A549 (cell line): ENCODE data around the gene METTL5. TPM values are rescaled to one million over a fixed set of nuclear protein-coding genes. Genes with fewer than 3 reads are reported as not detected.
"Not testable (repeated sequence)": the region's sequence is repeated elsewhere in the genome, so short reads cannot be mapped to it uniquely, and the experiment has no call there.

ENCODE experiments used
- ATAC-seq, 2 experiments: fragments of 200-7000 bp in 1 of 2; fragments of >200 bp in 1 of 2; cut with Nextera tagmentation in 1 of 2; cut with Tn5 transposase in 1 of 2; 3 replicates each; pipeline versions ENCODE4 v1.8.0 to v1.9.1; 2018 to 2020; ENCODE audit warnings: mild to moderate bottlenecking in 1 of 2, moderate library complexity in 1 of 2
- CTCF ChIA-PET: fragments of 300-600 bp; sonication (Branson Sonifier 250); formaldehyde crosslinking; extraction: SDS; loops from one replicate; lab custom pipeline; 2021; ENCODE audit warnings: antibody characterized with exemption, inconsistent platforms; lab: Yijun Ruan, JAX
- POLR2A ChIA-PET: fragments of 350-600 bp; formaldehyde crosslinking; extraction: SDS; loops from one replicate; lab custom pipeline; 2021; ENCODE audit warnings: antibody characterized with exemption, inconsistent platforms; lab: Yijun Ruan, JAX
- DNase-seq, 2 experiments: peaks; one replicate each; pipeline versions ENCODE4 v3.0.0 to v3.0.0-alpha.2; 2011 to 2016; ENCODE audit warnings: low read depth in 1 of 2, low spot score in 1 of 2
- FAIRE-seq: peaks from 2 replicates; lab custom pipeline; 2011; peaks lifted over from hg19 to GRCh38; lab: Jason Lieb, UNC
- H3K27ac ChIP-seq, 2 experiments: fragments of >200 bp; sonication (Bioruptor Twin); formaldehyde crosslinking; 3 replicates each; pipeline ENCODE4 v1.5.1; 2016 to 2017
- H3K4me1 ChIP-seq: fragments of >200 bp; sonication (Bioruptor Twin); formaldehyde crosslinking; 3 replicates; pipeline ENCODE4 v1.6.1; 2016
- H3K4me2 ChIP-seq: fragments of >200 bp; sonication (Bioruptor Twin); formaldehyde crosslinking; 3 replicates; pipeline ENCODE4 v1.6.1; 2016
- H3K4me3 ChIP-seq: fragments of >200 bp; sonication (Bioruptor Twin); formaldehyde crosslinking; 3 replicates; pipeline ENCODE4 v1.5.1; 2016
- H3K9me3 ChIP-seq: fragments of >200 bp; sonication (Bioruptor Twin); formaldehyde crosslinking; 3 replicates; pipeline ENCODE4 v1.6.1; 2016
- ATOH8 ChIP-seq: fragments of 250-450 bp; sonication (Bioruptor Pico); IDR thresholded peaks from 2 replicates; pipeline ENCODE4 v1.5.0; 2020; ENCODE audit warnings: low read depth, mild to moderate bottlenecking, moderate library complexity
- BCL3 ChIP-seq: fragments of >200 bp; sonication (Bioruptor Twin); formaldehyde crosslinking; IDR thresholded peaks from 3 replicates; pipeline ENCODE4 v1.6.1; 2016
- CBX2 ChIP-seq: fragments of 200-600 bp; sonication (generic); IDR thresholded peaks from 2 replicates; pipeline ENCODE4 v1.6.1; 2016; ENCODE audit warnings: low read depth, mild to moderate bottlenecking, borderline replicate concordance
- CBX8 ChIP-seq: fragments of 200-600 bp; sonication (generic); IDR thresholded peaks from 2 replicates; pipeline ENCODE4 v1.6.1; 2016
- CEBPB ChIP-seq, 2 experiments: fragments of >200 bp in 1 of 2; sonication (Bioruptor Twin) in 1 of 2; formaldehyde crosslinking in 1 of 2; IDR thresholded peaks; 2 replicates each; pipeline ENCODE4 v1.6.1; 2012 to 2016
- EP300 ChIP-seq, 2 experiments: fragments of >200 bp; sonication (Bioruptor Twin); formaldehyde crosslinking; IDR thresholded peaks; 2 replicates in 1 of 2; 3 replicates in 1 of 2; pipeline ENCODE4 v1.6.1; 2016 to 2017
- FOSL2 ChIP-seq, 2 experiments: fragments of 450-650 bp in 1 of 2; fragments of >200 bp in 1 of 2; sonication (Bioruptor Twin) in 1 of 2; formaldehyde crosslinking; IDR thresholded peaks; 2 replicates each; pipeline versions ENCODE4 v1.5.0 to v1.6.1; 2016 to 2020; ENCODE audit warnings: mild to moderate bottlenecking in 1 of 2, moderate library complexity in 1 of 2
- HDAC2 ChIP-seq: fragments of 200-600 bp; sonication (generic); IDR thresholded peaks from 2 replicates; pipeline ENCODE4 v1.6.1; 2016
- HOXA7 ChIP-seq: fragments of 250-450 bp; sonication (Bioruptor Pico); IDR thresholded peaks from 2 replicates; pipeline ENCODE4 v1.5.0; 2020; ENCODE audit warnings: mild to moderate bottlenecking, moderate library complexity
- HOXB5 ChIP-seq: fragments of 250-450 bp; sonication (Bioruptor Pico); IDR thresholded peaks from 2 replicates; pipeline ENCODE4 v1.5.0; 2020; ENCODE audit warnings: mild to moderate bottlenecking, moderate library complexity
- JUN ChIP-seq, 2 experiments: fragments of >200 bp; sonication (Bioruptor Twin); formaldehyde crosslinking; IDR thresholded peaks; 2 replicates in 1 of 2; 3 replicates in 1 of 2; pipeline ENCODE4 v1.6.1; 2016 to 2017
- MAFK ChIP-seq: fragments of 450-650 bp; IDR thresholded peaks from 2 replicates; pipeline ENCODE4 v1.6.1; 2014; ENCODE audit not compliant: partially characterized antibody
- MAX ChIP-seq: IDR thresholded peaks from 2 replicates; pipeline ENCODE4 v1.6.1; 2012
- NFE2L2 ChIP-seq: fragments of 150-350 bp; conservative IDR thresholded peaks from 2 replicates; pipeline ENCODE4 v1.6.1; 2014; ENCODE audit warnings: low read length
- NPAS2 ChIP-seq: fragments of 250-450 bp; sonication (Bioruptor Pico); IDR thresholded peaks from 2 replicates; pipeline ENCODE4 v1.8.0; 2022; ENCODE audit warnings: mild to moderate bottlenecking, moderate library complexity, borderline replicate concordance
- NR3C1 ChIP-seq: fragments of >200 bp; sonication (Bioruptor Twin); formaldehyde crosslinking; IDR thresholded peaks from 3 replicates; pipeline ENCODE4 v1.6.1; 2017
- RAD21 ChIP-seq, 2 experiments: fragments of >200 bp in 1 of 2; sonication (Bioruptor Twin) in 1 of 2; formaldehyde crosslinking in 1 of 2; IDR thresholded peaks in 1 of 2; conservative IDR thresholded peaks in 1 of 2; 2 replicates in 1 of 2; 3 replicates in 1 of 2; pipeline ENCODE4 v1.6.1; 2012 to 2018; ENCODE audit warnings: inconsistent platforms in 1 of 2
- RARB ChIP-seq: fragments of 250-450 bp; sonication (Bioruptor Pico); IDR thresholded peaks from 2 replicates; pipeline ENCODE4 v1.8.0; 2021; ENCODE audit warnings: mild to moderate bottlenecking, moderate library complexity
- RCOR1 ChIP-seq: fragments of 150-350 bp; IDR thresholded peaks from 2 replicates; pipeline ENCODE4 v1.6.1; 2014; ENCODE audit warnings: antibody characterized with exemption, low read length, low read depth
- RFX5 ChIP-seq: fragments of 450-650 bp; IDR thresholded peaks from 2 replicates; pipeline ENCODE4 v1.7.1; 2014; ENCODE audit warnings: antibody characterized with exemption, mild to moderate bottlenecking, moderate library complexity
- RNF2 ChIP-seq: fragments of 200-600 bp; sonication (generic); IDR thresholded peaks from 2 replicates; pipeline ENCODE4 v1.6.1; 2016; ENCODE audit warnings: low read depth, mild to moderate bottlenecking, antibody characterized with exemption, moderate library complexity, borderline replicate concordance
- SMC3 ChIP-seq: fragments of >200 bp; sonication (Bioruptor Twin); formaldehyde crosslinking; IDR thresholded peaks from 3 replicates; pipeline ENCODE4 v1.6.1; 2018; ENCODE audit warnings: inconsistent platforms
- SREBF2 ChIP-seq: fragments of 450-650 bp; IDR thresholded peaks from 2 replicates; pipeline ENCODE4 v1.6.1; 2014; ENCODE audit warnings: mild to moderate bottlenecking, moderate library complexity
- ZFP36 ChIP-seq: fragments of 450-650 bp; IDR thresholded peaks from 2 replicates; pipeline ENCODE4 v1.6.1; 2014; ENCODE audit warnings: borderline replicate concordance; ENCODE audit not compliant: partially characterized antibody
- WGBS: methylation state at CpG from one replicate; pipeline ENCODE4 v1.1.6; 2017; ENCODE audit errors: missing lambda C conversion rate; 5-methylcytosine and 5-hydroxymethylcytosine counted together
- polyA plus RNA-seq, 4 experiments: library from polyadenylated mRNA; depleted of rRNA in 3 of 4; stranded (reverse); fragments of >200 nt; fragmentation: RNase III in 1 of 4; extraction: RNeasy Plus Mini Kit Qiagen cat#74134 plus additional on column Dnase treatment in 1 of 4; gene quantifications; 2 replicates in 3 of 4; 3 replicates in 1 of 4; pipeline ENCODE4 v1.2.3, GENCODE V29; 2011 to 2017

METTL5 gene
- polyA plus RNA-seq, 2 of the 4 experiments (the other 2 are of a cell fraction): 86.9 to 97.6 TPM

GRCh38 chr2:169824373-169825333, at the start of gene METTL5 (continued):
- TF ChIP-seq FOSL2 (IDR thresholded peaks at IDR 0.05): no peak
- TF ChIP-seq FOSL2 (CRISPR knock-in tag; IDR thresholded peaks at IDR 0.05): no peak
- TF ChIP-seq, all 56 proteins: peak for 14

- ChIA-PET CTCF (no interaction called here), POLR2A (no interaction called here)
- Histone ChIP-seq H3K4me3 (no peak overlapping the region), H3K4me2 (no peak overlapping the region), H3K4me1 (no peaks in the 10 kb centered on the region), H3K27ac (no peak overlapping the region), H3K9me3 (no peaks in the 10 kb centered on the region)
- TF ChIP-seq RFX5: no peak
- TF ChIP-seq RARB (CRISPR knock-in tag): no peak
- FAIRE-seq (no peak), ATAC-seq (no peak), DNase-seq (no peak)
- 88% methylated on average over 1 of the region's 1 CpG for WGBS
These were observed 47.3 kb upstream of the METTL5 start for GRCh38 chr2:169871994-169872393.

- H3K4me1 ChIP-seq, FAIRE-seq, POLR2A ChIA-PET, H3K4me3 ChIP-seq, H3K27ac ChIP-seq, CTCF ChIA-PET, H3K9me3 ChIP-seq, DNase-seq, ATAC-seq, H3K4me2 ChIP-seq: not testable (repeated sequence)
- WGBS: 86% methylated on average over 9 of the region's 9 CpGs
These were observed 46.7 kb upstream of the METTL5 start for GRCh38 chr2:169871369-169871768.

GRCh38 chr2:169868951-169869350, 44.2 kb upstream of the METTL5 start:
- Histone ChIP-seq H3K4me2 (no peak overlapping the region), H3K4me3 (no peak overlapping the region), H3K27ac (no peak overlapping the region), H3K4me1 (no peaks in the 10 kb centered on the region), H3K9me3 (no peaks in the 10 kb centered on the region)
- POLR2A ChIA-PET: no interaction called here
- DNase-seq (no peak), ATAC-seq (no peak), FAIRE-seq (no peak)
- 82% methylated on average over 7 of the region's 7 CpGs for WGBS
- TF ChIP-seq RCOR1: no peak
- TF ChIP-seq SREBF2: no peak
- CTCF ChIA-PET: interaction anchor here (0.7 kb wide), 1 partner anchor 75 kb away, joined by 5 read pairs; no protein-coding TSS in a partner anchor

- CTCF ChIA-PET: no interaction called here
- DNase-seq (no peak), FAIRE-seq (no peak), ATAC-seq (no peak)
- POLR2A ChIA-PET: no interaction called here
- Histone ChIP-seq H3K9me3 (no peaks in the 10 kb centered on the region), H3K4me2 (no peak overlapping the region), H3K27ac (no peak overlapping the region), H3K4me1 (no peaks in the 10 kb centered on the region), H3K4me3 (no peak overlapping the region)
- 75% methylated on average over 3 of the region's 3 CpGs for WGBS
- no peak for TF ChIP-seq SMC3
- TF ChIP-seq NR3C1: no peak
- no peak for TF ChIP-seq HOXB5 (CRISPR knock-in tag)
- TF ChIP-seq CBX8: no peak
- no peak for TF ChIP-seq RNF2
- no peak for TF ChIP-seq CBX2
- no peak for TF ChIP-seq NFE2L2
- no peak for TF ChIP-seq RAD21 (conservative IDR thresholded peaks at IDR 0.05 in 1 of 2, IDR thresholded peaks at IDR 0.05 in 1 of 2)
- no peak for TF ChIP-seq JUN (IDR thresholded peaks at IDR 0.05)
- no peak for TF ChIP-seq ATOH8 (CRISPR knock-in tag)
- TF ChIP-seq ZFP36: no peak
- no peak for TF ChIP-seq MAX
- no peak for TF ChIP-seq NPAS2 (CRISPR knock-in tag)
- no peak for TF ChIP-seq MAFK
- TF ChIP-seq CEBPB (IDR thresholded peaks at IDR 0.05): no peak
- no peak for TF ChIP-seq HDAC2
- TF ChIP-seq HOXA7 (CRISPR knock-in tag): no peak
- TF ChIP-seq EP300 (IDR thresholded peaks at IDR 0.05): no peak
- TF ChIP-seq BCL3: no peak
These were observed 42.9 kb upstream of the METTL5 start for GRCh38 chr2:169867579-169867978.

- POLR2A ChIA-PET, ATAC-seq, H3K4me2 ChIP-seq, CTCF ChIA-PET, DNase-seq, H3K4me3 ChIP-seq, H3K4me1 ChIP-seq, FAIRE-seq, H3K27ac ChIP-seq, H3K9me3 ChIP-seq: not testable (repeated sequence)
- 90% methylated on average over 6 of the region's 6 CpGs for WGBS
These were observed 41.5 kb upstream of the METTL5 start for GRCh38 chr2:169866230-169866629.
